SW480 (cell line): ENCODE results near the gene ARHGAP10.

Source experiments
- DNase-seq: peaks from one replicate; pipeline ENCODE4 v3.0.0-alpha.2; 2016; ENCODE audit warnings: low spot score

ARHGAP10 gene

GRCh38 chr4:147826288-147826646 is 94.4 kb downstream of the ARHGAP10 start:
- no peak for DNase-seq

GRCh38 chr4:147828331-147828905 is 96.5 kb downstream of the ARHGAP10 start:
- no peak for DNase-seq

- no peak for DNase-seq
Observed at GRCh38 chr4:147829401-147830101, 97.7 kb downstream of the ARHGAP10 start.

GRCh38 chr4:147830102-147830463 is 98.2 kb downstream of the ARHGAP10 start:
- no peak for DNase-seq

GRCh38 chr4:147830987-147831386 is 99.1 kb downstream of the ARHGAP10 start:
- DNase-seq, result no peak

- no peak for DNase-seq
Observed at GRCh38 chr4:147831551-147832171, 99.8 kb downstream of the ARHGAP10 start.

- no peak for DNase-seq
Observed at GRCh38 chr4:147833254-147833653, 101.4 kb downstream of the ARHGAP10 start.

GRCh38 chr4:147833741-147834140 is 101.9 kb downstream of the ARHGAP10 start:
- no peak for DNase-seq

GRCh38 chr4:147834480-147834879 is 102.6 kb downstream of the ARHGAP10 start:
- DNase-seq, result no peak

- DNase-seq, result no peak
Observed at GRCh38 chr4:147836807-147837206, 104.9 kb downstream of the ARHGAP10 start.

- no peak for DNase-seq
Observed at GRCh38 chr4:147837435-147837834, 105.5 kb downstream of the ARHGAP10 start.

GRCh38 chr4:147837854-147838253 is 106.0 kb downstream of the ARHGAP10 start:
- no peak for DNase-seq

- no peak for DNase-seq
Observed at GRCh38 chr4:147839200-147839599, 107.3 kb downstream of the ARHGAP10 start.

- DNase-seq, result no peak
Observed at GRCh38 chr4:147839663-147840062, 107.8 kb downstream of the ARHGAP10 start.

- no peak for DNase-seq
Observed at GRCh38 chr4:147840838-147841738, 109.2 kb downstream of the ARHGAP10 start.

GRCh38 chr4:147842573-147842972 is 110.7 kb downstream of the ARHGAP10 start:
- no peak for DNase-seq

- DNase-seq, result peak; percentile 36
Observed at GRCh38 chr4:147843162-147843561, 111.3 kb downstream of the ARHGAP10 start.

GRCh38 chr4:147844781-147845180 is 112.9 kb downstream of the ARHGAP10 start:
- no peak for DNase-seq

- no peak for DNase-seq
Observed at GRCh38 chr4:147846318-147847155, 114.6 kb downstream of the ARHGAP10 start.

- no peak for DNase-seq
Observed at GRCh38 chr4:147847751-147848590, 116.1 kb downstream of the ARHGAP10 start.

GRCh38 chr4:147848634-147849033 is 116.7 kb downstream of the ARHGAP10 start:
- no peak for DNase-seq
